ENCODE measurements around the gene HHIP.

DNA sequence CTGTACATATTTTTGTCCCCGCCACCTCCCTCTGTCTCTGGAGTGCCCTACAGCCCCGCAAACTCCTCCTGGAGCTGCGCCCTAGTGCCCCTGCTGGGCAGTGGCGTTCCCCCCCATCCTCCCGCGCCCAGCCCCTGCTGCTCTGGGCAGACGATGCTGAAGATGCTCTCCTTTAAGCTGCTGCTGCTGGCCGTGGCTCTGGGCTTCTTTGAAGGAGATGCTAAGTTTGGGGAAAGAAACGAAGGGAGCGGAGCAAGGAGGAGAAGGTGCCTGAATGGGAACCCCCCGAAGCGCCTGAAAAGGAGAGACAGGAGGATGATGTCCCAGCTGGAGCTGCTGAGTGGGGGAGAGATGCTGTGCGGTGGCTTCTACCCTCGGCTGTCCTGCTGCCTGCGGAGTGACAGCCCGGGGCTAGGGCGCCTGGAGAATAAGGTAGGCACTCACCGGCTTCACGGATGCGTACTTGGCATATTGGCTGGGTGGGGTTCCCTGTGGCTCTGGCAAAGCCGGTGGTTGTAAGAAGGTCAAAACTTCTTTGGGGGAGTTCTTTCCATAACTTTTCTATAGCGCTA lies 653 bp downstream of the HHIP start:
- TF ChIP-seq, protein P1, sequence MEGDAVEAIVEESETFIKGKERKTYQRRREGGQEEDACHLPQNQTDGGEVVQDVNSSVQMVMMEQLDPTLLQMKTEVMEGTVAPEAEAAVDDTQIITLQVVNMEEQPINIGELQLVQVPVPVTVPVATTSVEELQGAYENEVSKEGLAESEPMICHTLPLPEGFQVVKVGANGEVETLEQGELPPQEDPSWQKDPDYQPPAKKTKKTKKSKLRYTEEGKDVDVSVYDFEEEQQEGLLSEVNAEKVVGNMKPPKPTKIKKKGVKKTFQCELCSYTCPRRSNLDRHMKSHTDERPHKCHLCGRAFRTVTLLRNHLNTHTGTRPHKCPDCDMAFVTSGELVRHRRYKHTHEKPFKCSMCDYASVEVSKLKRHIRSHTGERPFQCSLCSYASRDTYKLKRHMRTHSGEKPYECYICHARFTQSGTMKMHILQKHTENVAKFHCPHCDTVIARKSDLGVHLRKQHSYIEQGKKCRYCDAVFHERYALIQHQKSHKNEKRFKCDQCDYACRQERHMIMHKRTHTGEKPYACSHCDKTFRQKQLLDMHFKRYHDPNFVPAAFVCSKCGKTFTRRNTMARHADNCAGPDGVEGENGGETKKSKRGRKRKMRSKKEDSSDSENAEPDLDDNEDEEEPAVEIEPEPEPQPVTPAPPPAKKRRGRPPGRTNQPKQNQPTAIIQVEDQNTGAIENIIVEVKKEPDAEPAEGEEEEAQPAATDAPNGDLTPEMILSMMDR (conservative IDR thresholded peaks at IDR 0.05) = no peak
- no peak for TF ChIP-seq ZFX (IDR thresholded peaks at IDR 0.05)
